GM23338 (cell line): ENCODE data around the gene TUBGCP2.

ENCODE experiments used
- CTCF ChIP-seq, 2 experiments: fragments of 200-600 bp in 1 of 2; sonication (generic) in 1 of 2; conservative IDR thresholded peaks; 2 replicates each; pipeline versions ENCODE4 v1.5.1 to v1.6.1; 2016 to 2017; ENCODE audit warnings: antibody characterized with exemption in 2 of 2, low read depth in 2 of 2, mild to moderate bottlenecking in 2 of 2, moderate library complexity in 1 of 2
- EZH2 ChIP-seq: fragments of 200-600 bp; sonication (generic); IDR thresholded peaks from one replicate; pipeline ENCODE4 v1.8.0; 2017; ENCODE audit warnings: antibody characterized with exemption, mild to moderate bottlenecking, low read depth; ENCODE audit not compliant: unreplicated experiment
- NANOG ChIP-seq: IDR thresholded peaks from 2 replicates; pipeline ENCODE4 v1.6.1; 2016; ENCODE audit warnings: antibody characterized with exemption, borderline replicate concordance
- POLR2AphosphoS5 ChIP-seq: IDR thresholded peaks from 2 replicates; pipeline ENCODE4 v1.6.1; 2016; ENCODE audit warnings: antibody characterized with exemption, low read depth
- STAT1 ChIP-seq: IDR thresholded peaks from one replicate; pipeline ENCODE4 v1.6.1; 2016; ENCODE audit warnings: antibody characterized with exemption; ENCODE audit not compliant: unreplicated experiment
- ZNF331 ChIP-seq: fragments of 250-450 bp; sonication (Bioruptor Pico); IDR thresholded peaks from 2 replicates; pipeline ENCODE4 v1.5.0; 2020; ENCODE audit warnings: low read depth, mild to moderate bottlenecking, moderate library complexity

GRCh38 chr10:133328358-133329343 lies 20.0 kb upstream of the TUBGCP2 start:
- TF ChIP-seq NANOG (no peak), CTCF (conservative IDR thresholded peaks at IDR 0.05; ENCODE audit: low read depth in 2 of 2) (no peak), EZH2 (no peak), POLR2AphosphoS5 (no peak), ZNF331 (CRISPR knock-in tag) (no peak), STAT1 (no peak)
